NCI-H1092 (cell line): ENCODE measurements around the gene LARP4.
"Not testable (repeated sequence)": the region's sequence is repeated elsewhere in the genome, so short reads cannot be mapped to it uniquely, and the experiment has no call there.

Source experiments
- DNase-seq: peaks from one replicate; lab custom pipeline; 2025; lab: John Stamatoyannopoulos, UW

Gene LARP4

DNA sequence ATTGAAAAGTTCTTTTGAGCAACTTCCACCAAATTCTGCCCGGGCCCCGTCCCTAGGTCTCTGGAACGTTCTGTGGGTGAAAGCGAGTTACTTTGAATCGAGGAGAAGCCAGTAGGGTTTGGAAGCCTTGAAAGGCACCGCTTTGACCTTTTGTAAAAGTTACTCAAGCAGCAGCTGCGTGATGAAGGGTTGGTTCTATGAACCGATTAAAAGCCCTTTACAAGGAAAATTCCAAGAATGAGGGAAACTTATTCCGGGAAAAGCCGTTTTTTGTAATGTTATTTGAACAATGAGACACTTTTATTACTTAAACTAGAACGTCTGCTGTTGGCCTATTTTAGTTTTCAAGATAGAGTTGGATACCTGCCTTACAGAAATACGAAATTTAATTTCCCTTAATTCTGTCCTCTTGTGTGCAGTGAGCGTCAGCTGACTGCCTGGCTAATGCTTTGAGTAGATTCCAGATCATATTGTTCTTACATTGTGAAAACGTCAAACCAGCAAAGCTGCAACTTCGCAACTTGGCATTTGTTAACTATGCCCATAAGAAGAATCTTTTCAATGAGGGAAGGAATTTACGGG lies 906 bp downstream of the LARP4 start:
- DNase-seq, result no peak

DNA sequence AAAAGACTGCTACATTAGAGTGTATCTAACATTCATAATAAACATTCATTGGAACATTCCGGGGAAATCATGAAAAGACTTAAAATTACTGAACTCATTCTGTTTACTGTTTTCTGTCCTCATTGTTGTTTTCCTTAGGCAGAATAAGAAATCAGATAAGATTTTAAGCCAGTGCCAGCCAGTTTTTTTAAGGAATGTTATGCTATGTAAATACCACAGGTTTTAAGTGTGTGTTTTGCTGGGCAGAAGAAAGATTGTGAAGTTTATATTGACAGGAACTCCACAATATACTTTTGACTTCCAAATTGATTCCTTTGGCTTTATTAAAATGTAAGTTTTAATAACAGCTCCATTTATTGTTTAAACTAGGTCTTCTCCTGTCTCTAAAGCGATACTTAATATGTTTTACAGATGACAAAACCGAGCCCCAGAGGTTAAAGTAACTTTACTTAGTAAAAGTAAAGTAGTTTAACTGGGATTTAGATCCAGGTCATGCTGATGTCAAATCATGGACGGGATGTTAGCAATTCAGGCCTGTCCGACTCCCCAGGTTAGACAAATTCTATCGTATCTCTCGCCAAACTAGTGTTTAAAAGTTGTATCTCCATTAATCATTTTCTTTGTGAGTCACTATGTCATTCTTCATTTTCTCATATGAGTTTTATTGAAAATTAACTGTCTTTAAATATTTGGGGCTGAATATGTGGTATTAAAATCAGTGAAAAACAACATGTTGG lies 1.7 kb downstream of the LARP4 start:
- no peak for DNase-seq

DNA sequence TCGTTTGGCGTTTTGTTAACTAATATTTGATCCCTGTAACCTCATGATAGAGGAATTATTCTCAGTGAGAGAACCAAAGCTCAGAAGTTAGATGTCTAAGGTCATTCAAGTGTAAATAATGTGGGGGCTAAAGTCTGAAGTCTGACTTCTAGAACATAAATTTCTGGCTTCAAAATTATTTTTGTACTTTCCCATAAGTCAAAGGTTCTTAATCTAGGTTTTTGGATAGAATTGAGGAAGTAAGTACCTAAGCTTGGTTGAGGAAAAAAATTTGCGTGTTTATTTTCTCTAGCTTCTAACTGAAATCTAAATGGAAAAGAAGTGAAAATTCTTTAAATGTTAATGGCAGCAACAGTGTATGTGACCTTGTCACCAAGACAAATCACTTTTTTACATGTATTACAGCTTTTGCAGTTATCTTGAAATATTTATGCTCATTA lies 2.3 kb downstream of the LARP4 start:
- no peak for DNase-seq

DNA sequence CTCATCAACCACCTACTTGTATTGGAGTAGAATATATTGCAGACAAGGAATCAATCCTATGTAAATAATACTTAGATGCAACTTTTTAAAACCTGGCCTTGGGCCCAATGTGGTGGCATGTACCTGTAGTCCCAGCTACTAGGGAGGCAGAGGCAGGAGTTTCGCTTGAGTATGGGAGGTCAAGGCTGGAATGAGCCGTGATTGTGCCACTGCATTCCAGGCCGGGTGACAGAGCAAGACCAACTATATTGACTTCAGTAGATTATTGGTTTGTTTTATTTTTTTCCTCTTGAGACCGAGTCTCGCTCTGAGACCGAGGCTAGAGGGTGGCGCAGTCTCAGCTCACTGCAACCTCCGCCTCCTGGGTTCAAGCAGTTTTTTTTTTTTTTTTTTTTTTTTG lies 3.6 kb downstream of the LARP4 start:
- no peak for DNase-seq

DNA sequence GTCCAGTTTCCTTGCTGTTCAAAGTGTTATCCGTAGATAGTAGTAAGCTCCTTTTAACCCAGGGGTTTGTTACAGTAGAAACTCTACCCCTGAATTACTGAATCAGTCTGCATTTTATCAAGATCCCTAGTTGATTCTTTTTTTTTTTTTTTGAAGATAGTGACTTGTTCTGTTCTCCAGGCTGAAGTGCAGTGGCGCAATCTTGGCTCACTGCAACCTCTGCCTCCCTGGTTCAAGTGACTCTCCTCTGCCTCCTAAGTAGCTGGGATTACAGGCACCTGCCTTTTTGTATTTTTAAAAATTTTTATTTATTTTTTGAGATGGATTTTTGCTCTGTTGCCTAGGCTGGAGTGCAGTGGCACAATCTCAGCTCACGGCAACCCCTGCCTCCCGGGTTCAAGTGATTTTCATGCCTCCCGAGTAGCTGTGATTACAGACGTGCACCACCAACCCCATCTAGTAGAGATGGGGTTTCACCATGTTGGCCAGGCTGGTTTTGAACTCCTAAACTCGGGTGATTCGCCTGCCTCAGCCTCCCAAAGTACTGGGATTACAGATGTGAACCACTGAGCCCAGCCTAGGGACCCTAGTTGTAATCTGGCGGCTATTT lies 10.5 kb downstream of the LARP4 start:
- DNase-seq, result no peak

DNA sequence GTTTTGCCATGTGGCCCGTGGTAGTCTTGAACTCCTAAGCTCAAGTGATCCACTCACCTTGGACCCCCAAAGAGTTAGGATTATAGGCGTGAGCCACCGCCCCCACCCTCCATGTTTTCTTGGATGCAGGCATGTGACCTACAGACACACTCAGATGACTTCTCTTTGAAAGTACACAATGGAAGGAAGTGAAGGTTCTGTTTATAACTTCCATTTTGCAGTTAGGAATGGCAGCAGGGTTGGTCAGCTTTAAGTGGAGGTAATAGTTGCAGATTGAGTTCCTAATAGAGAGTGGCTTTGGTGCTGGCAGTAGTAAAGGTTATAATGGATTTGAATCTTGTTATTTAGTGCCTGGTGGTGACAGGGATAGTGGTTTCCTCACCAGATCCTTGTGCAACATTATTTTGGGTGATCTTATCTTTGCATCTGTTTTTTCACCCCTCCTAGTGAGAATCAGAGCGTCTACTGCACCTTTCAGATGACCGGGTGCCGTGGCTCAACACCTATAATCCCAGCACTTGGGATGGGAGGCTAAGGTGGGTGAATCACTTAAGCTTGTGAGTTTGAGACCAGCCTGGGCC lies 15.3 kb downstream of the LARP4 start:
- DNase-seq, result no peak

DNA sequence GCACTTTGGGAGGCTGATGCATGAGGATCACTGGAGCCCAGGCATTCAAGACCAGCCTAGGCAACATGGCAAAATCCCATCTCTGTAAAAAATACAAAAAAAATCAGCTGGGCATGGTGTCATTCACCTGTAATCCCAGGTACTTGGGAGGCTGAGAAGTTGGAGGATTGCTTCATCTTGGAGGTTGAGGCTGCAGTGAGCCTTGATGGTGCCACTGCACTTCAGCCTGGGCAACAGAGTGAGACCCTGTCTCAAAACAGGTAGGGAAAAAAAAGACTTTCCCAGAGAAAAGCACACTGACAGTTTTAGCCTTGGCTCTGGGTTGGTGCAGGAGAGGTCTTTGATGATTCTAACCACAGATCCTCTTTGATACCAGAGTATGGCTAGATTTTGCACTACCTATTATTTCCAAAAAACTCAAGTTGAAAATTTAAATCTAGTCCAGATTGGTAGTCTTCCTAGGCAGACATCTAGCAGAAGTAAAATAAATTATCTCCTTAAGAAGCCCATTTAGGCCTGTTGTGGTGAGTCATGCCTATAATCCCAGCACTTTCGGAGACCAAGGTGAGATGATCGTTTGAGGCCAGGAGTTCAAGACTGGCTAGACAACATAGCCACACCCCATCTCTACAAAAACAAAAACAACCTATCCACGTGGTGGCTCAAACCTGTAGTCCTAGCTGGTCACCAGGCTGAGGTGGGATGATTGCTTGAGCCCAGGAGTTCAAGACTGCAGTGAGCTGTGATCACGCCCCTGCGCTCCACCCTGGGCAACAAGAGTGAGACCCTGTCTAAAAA lies 18.6 kb downstream of the LARP4 start:
- DNase-seq, result no peak

DNA sequence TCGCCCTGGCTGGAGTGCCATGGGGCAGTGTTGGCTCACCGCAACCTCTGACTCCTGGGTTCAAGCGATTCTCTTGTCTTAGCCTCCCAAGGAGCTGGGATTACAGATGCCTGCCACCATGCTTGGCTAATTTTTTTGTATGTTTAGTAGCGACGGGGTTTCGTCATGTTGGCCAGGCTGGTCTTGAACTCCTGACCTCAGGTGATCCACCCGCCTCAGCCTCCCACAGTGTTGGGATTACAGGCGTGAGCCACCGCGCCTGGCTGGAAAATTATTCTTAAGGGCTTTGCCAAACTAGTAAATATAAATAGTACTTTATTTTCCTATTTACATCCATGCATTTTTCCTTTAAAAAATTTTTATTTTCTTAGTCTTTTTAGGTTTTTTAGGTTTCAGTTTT lies 22.2 kb downstream of the LARP4 start:
- DNase-seq, result not testable (repeated sequence)

DNA sequence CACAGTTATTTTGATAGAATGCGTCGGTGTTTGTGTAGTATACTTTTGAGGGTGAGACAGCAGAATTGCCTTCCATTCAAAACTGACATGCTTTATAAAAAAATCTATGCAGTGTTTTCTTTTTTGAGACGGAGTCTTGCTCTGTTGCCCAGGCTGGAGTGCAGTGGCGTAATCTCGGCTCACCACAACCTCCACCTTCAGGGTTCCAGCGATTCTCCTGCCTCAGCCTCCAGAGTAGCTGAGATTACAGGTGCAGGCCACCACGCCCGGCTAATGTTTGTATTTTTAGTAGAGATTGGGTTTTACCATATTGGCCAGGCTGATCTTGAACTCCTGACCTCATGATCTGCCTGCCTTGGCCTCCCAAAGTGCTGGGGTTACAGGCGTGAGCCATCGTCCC lies 22.7 kb downstream of the LARP4 start:
- DNase-seq, result not testable (repeated sequence)

DNA sequence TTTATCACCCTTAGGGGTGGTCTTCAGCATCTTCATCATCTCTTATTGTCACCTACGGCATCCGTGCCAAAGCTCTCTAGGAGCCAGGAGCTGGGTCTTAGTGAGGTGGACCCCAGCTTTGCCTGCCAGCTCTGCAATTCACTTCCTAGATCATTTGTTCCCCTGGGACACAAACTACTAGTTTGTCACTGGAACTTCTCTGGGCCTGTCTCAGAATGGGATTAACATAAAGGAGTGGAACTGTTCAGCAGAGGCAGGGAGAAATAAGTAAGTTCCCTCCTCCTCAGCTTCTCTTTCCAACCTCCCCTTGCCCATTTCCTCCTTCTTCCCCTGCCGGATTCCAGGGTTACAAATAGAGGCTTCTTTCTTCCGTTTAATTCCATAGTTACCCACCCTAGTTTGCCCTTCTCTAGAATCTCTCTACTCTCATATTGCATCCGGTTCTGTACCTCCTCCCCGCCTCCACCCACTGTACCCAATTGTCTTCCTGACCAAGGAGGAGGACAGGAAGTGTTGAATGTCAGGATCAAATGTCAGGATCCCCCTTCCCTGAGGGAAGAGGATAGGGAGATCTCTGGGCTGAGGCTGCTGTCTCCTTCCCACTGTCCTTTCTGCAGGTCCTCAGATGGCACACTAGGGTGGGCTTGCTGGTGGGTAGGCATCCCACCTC lies 25.0 kb downstream of the LARP4 start:
- no peak for DNase-seq

DNA sequence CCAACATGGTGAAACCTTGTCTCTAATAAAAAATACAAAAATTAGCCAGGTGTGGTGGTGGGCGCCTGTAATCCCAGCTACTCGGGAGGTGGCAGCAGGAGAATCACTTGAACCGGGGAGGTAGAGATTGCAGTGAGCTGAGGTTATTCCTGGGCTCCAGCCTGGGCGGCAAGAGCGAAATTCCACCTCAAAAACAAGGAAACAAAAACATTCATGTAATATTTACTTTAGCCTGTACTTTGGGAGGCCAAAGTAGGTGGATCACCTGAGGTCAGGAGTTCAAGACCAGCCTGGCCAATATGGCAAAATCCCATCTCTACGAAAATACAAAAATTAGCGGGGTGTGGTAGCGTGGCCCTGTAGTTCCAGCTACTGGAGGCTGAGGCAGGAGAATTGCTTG lies 31.0 kb downstream of the LARP4 start:
- DNase-seq, result not testable (repeated sequence)

DNA sequence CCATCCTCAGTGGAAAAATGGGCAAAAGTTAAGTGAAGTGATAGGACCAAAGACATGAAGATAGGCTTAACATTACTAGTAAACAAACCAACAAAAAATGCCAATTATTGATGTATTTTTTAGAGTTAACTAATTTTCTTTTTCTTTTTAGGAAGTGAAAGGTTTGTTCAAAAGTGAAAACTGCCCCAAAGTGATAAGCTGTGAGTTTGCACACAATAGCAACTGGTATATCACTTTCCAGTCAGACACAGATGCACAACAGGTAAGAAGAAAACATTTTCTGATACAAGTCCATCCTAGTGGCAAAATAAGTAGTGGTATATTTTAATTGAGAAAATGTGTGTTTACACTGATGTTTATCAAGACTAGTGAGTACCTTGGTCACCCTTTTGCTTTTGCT lies 39.6 kb downstream of the LARP4 start:
- DNase-seq, result no peak

DNA sequence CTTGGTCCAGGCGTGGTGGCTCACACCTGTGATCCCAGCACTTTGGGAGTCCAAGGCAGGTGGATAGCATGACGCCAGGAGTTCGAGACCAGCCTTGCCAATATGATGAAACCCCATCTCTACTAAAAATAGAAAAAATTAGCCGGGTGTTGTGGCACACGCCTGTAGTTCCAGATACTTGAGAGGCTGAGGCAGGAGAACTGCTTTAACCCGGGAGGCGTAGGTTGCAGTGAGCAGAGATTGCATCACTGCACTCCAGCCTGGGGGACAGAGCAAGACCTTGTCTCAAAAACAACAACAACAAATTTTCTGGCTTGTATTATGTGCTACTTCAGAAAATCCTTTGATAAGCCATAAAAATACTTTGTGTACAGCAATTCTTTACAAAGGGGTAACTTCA lies 41.1 kb downstream of the LARP4 start:
- DNase-seq, result no peak

DNA sequence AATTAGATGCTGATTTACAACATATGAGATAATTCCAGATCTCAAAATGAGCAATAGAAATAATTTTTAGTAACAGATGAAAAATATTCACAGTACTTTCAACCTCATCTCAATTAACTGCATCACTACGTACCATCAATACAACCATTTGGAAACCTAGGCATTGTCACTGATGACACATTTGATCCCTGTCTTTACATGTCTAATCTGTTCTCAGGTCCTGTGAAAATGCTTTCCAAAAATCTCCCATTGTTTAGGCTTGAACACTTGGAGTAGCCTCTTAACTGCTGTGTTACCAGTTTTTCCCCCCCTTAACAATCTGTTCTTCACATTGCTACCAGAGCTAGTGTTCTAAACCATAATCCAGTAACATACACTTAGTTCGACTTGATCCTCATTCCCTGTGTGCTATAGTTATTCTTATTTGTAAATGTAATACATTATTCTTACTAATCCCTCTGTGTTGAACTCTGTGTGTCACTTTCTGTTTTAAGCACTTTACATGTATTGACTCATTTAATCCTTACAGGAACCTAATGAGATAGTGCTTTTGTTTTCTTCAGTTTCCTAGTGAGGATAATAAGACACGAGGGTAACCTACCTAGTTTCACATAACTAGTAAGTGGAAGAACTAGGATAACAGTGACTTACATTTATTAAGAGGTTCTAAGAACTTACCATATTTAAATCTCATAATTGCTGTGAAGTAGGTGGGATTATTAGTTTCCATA lies 41.7 kb downstream of the LARP4 start:
- DNase-seq, result no peak

DNA sequence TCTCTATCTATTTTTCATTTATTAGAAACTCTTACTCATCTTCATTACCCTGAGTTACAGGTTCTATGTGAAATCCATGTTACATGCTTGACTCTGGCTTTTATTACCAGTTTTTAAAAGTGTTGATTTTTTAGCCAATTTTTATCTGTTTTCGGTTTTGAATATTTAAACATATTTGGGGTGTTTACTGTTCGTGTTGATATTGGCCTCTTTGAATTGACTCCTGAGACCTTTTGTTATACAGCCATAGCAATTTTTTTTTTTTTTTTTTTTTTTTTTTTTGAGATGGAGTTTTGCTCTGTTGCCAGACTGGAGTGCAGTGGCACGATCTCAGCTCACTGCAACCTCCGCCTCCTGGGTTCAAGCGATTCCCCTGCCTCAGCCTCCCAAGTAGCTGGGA lies 49.0 kb downstream of the LARP4 start:
- DNase-seq, result not testable (repeated sequence)

DNA sequence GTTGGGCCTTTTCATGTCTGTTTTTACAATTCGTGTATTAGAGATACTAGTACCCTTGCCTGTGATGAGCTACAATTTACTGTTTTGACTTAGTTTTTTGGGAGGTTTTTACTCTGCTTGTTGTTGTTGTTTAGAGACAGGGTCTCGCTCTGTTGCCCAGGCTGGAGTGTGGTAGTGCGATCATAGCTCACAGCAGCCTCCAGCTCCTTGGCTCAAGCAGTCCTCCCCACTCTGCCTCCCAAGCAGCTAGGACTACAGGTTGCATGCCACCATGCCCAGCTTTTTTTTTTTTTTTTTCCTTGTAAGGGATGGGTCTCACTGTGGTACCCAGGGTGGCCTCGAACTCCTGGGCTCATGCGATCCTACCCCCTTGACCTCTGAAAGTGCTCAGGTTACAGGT lies 52.1 kb downstream of the LARP4 start:
- no peak for DNase-seq

DNA sequence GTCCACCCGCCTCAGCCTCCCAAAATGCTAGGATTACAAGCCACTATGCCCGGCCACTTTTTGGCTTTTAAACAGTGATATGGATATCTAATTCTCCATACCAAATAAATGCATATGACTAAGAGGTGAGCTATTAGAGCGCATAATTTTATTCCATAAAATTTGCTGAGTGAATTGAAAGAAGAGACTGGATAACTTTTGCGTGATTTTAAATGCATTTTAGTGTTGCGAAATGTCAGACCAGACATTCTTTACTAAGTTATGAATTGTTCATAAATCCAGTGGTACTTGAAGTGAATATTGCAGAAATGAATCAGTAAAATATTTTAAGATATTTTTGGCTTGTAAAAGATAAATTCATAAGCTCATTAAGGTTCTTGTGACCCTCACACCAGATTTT lies 53.2 kb downstream of the LARP4 start:
- no peak for DNase-seq

DNA sequence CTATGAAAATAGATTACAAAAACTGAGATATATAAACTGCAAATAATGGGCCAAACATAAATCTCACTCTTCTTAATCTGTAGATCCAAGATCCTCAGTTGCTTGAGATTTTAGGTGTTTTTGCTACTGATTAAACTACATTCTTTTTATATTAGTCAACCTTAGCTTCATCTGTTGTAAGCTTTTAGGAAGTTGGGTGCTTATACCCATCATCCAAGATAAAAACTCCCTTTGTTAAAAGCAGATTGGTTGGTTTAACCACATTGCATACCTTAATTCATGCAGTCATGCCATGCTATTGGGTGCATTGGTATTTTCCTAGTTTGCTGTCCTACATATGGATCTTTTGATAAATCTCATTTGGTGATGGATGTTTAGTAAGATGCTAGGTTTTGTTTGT lies 57.9 kb downstream of the LARP4 start:
- DNase-seq, result no peak

DNA sequence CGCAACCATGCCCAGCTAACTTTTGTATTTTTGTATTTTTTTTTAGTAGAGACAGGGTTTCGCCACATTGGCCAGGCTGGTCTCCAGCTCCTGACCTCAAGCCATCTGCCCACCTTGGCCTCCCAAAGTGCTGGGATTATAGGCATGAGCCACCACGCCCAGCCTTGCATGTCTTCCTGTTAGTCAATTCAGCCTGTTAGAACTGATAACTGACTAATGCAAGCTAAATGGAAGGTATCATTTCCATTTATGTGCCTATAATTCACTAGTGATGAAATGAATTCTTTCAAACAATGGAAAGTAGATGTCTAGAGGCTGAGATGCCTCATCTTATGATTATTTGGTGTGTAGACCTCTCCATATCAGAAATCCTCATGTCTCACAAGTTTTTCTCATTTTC lies 66.8 kb downstream of the LARP4 start:
- DNase-seq, result no peak

DNA sequence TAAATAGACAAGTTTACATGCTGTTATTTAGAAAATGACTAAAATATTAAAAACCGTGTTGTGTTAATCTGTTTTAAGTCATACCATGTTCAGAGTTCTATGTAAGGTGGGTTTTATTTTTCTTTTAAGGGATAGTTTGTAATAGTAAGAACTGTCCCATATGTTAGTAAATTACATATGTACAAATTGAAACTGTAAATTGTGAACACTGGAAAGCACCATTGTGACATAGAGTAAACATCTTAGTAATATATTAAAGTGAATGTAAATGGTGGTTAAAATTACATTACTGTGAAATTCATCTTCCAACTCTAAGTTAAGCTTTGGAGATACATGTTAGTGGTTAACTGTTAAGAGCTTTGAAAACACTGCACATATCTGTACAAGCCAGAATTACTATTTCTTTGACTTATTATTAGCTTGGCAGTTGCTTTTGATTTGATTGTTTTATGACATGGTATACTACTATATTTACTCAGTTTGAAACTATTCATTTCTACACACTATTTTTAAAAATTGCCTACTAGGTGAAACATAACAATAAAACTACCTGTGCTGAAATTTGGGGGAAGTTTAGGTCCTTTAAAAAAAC lies 76.7 kb downstream of the LARP4 start:
- no peak for DNase-seq

DNA sequence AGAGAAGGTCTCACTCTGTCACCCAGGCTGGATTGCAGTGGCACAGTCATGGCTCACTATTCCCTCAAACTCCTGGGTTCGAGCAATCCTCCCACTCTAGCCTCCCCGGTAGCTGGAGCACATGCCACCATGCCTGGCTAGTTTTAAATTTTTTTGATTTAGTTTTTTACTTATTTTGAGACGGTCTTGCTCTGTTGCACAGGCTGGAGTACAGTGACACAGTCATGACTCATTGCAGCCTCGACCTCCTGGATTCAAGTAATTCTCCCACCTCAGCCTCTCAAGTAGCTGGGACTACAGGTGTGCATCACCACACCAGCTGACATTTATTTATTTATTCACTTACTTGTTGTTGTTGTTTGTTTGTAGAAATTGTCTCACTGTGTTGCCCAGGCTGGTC lies 81.9 kb downstream of the LARP4 start:
- DNase-seq, result no peak
